ENCODE measurements around the gene CEACAM18. TPM values are rescaled to one million over a fixed set of nuclear protein-coding genes. Genes with fewer than 3 reads are reported as not detected.

CEACAM18 gene
- total and polyA plus RNA-seq, 2 of the 8 experiments (the other 6 are each of a cell fraction or from before 2014, with no cell fraction given): not detected

GRCh38 chr19:51493776-51494175 is 15.4 kb downstream of the CEACAM18 start:
- no peak for FAIRE-seq
- Histone ChIP-seq H2AFZ (ENCODE audit: low read length) (no peak overlapping the region), H4K20me1 (replicated peaks in 1 of 2; ENCODE audit: control insufficient read depth in 1 of 2, insufficient read depth in 2 of 2, low read length in 2 of 2) (no peaks in the 10 kb centered on the region), H4K5ac (ENCODE audit: insufficient read length, low read depth, low read length) (no peak overlapping the region), H3K23me2 (ENCODE audit: low read depth, low read length) (peaks cover 5% of the 10 kb centered on the region; the same call in 1 of the 2 replicates), H3K36me3 (ENCODE audit: control insufficient read depth in 2 of 4, insufficient read depth in 4 of 4, low read length in 3 of 4) (no peaks in the 10 kb centered on the region), H2BK20ac (ENCODE audit: low read length) (no peak overlapping the region), H3K79me1 (ENCODE audit: low read depth, low read length) (no peaks in the 10 kb centered on the region), H3K79me2 (ENCODE audit: control insufficient read depth in 1 of 2, insufficient read depth in 2 of 2, low read length in 2 of 2) (no peaks in the 10 kb centered on the region), H2BK12ac (ENCODE audit: low read depth, low read length) (no peak overlapping the region), H3K56ac (replicated peaks; ENCODE audit: insufficient read length, low read depth, low read length) (no peak overlapping the region), H3K4me1 (replicated peaks in 1 of 4; ENCODE audit: control insufficient read depth in 3 of 4, insufficient read depth in 4 of 4, low read length in 3 of 4) (no peaks in the 10 kb centered on the region), H3K27me3 (replicated peaks in 1 of 4; ENCODE audit: control insufficient read depth in 3 of 4, extremely low read depth in 1 of 4, insufficient read depth in 3 of 4, low read length in 3 of 4) (no peaks in the 10 kb centered on the region; a peak in 1 of 7 replicates), H3K4me2 (ENCODE audit: insufficient read depth in 1 of 2, low read depth in 2 of 2, low read length in 2 of 2) (no peak overlapping the region), H3K23ac (ENCODE audit: insufficient read length) (no peak overlapping the region), H3K14ac (ENCODE audit: insufficient read length) (no peak overlapping the region), H4K91ac (replicated peaks; ENCODE audit: insufficient read length, low read length) (no peak overlapping the region), H2BK120ac (replicated peaks; ENCODE audit: low read depth, low read length) (no peak overlapping the region), H3K9ac (replicated peaks in 1 of 4; ENCODE audit: extremely low read depth in 1 of 4, low read depth in 3 of 4, low read length in 3 of 4) (no peak overlapping the region), H3K18ac (ENCODE audit: extremely low read depth, low read length) (no peak overlapping the region), H2BK5ac (ENCODE audit: low read depth, low read length) (no peak overlapping the region), H2AK5ac (ENCODE audit: low read depth, low read length) (no peak overlapping the region), H3K4ac (replicated peaks; ENCODE audit: insufficient read length, low read depth, low read length) (no peak overlapping the region), H3K4me3 (ENCODE audit: extremely low read depth in 1 of 4, insufficient read depth in 2 of 4, low read depth in 3 of 4, low read length in 4 of 4) (no peak overlapping the region), H4K8ac (ENCODE audit: extremely low read depth, insufficient read depth, low read length) (no peak overlapping the region), H3K9me3 (ENCODE audit: insufficient read depth in 2 of 2, low read depth in 1 of 2, low read length in 1 of 2) (peaks cover 54 to 72% of the 10 kb centered on the region in 2 experiments), H2BK15ac (ENCODE audit: low read length) (no peak overlapping the region), H3K27ac (ENCODE audit: low read depth, low read length) (no peak overlapping the region)
- 37% methylated on average over 2 of the region's 2 CpGs; no CpG with 5 or more reads in 1 of the 2 experiments for WGBS, 2 experiments (ENCODE audit: extremely low coverage in 1 of 2, insufficient coverage in 1 of 2, insufficient read length in 1 of 2, insufficient replicate concordance in 2 of 2, low coverage in 1 of 2, low lambda C conversion rate in 2 of 2, missing lambda C conversion rate in 1 of 2)
- POLR2A ChIA-PET (ENCODE audit: partially characterized antibody): no interaction called here
- CTCF ChIA-PET (ENCODE audit: partially characterized antibody): no interaction called here
- no peak for DNase-seq (ENCODE audit: low read depth in 1 of 2, low spot score in 2 of 2)
- no peak for TF ChIP-seq KDM4A (IDR thresholded peaks at IDR 0.05; ENCODE audit: low read depth, low read length, severe bottlenecking)
- no peak for TF ChIP-seq PHF8 (conservative IDR thresholded peaks at IDR 0.05; ENCODE audit: low read depth, low read length)
- TF ChIP-seq BRCA1 (IDR thresholded peaks at IDR 0.05; ENCODE audit: low read depth, low read length): no peak
- TF ChIP-seq HDAC6 (IDR thresholded peaks at IDR 0.05; ENCODE audit: low read depth, low read length): no peak

All from H1 (cell line).